ENCODE measurements around the gene EMID1.

Gene EMID1

DNA sequence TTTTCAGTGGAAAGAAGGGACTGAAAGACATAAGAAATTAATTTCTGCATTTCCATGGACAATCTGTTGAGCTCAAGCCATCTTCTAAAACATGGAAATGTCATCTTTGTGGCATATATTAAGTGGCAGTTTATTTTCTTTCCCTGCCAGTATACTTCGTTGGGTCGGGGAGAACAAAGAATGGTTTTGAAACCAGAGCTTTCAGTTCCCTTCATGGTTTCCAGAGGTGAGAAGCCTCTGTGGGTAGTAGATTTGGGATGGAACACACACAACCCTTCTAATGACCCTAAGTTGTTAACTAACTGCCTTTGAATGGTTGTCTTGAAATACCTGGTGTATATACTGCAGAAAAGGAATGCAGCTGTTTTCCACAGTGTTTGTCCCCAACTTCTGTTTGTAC, 83.1 kb downstream of the EMID1 start:
- DNase-seq (ENCODE audit: low read depth in 1 of 2, low spot score in 1 of 2): no peak

GRCh38 chr22:29290061-29290460, 84.4 kb downstream of the EMID1 start:
- no peak for DNase-seq (ENCODE audit: low read depth in 1 of 2, low spot score in 1 of 2)

GRCh38 chr22:29291215-29291614, 85.5 kb downstream of the EMID1 start:
- no peak for DNase-seq (ENCODE audit: low read depth in 1 of 2, low spot score in 1 of 2)

DNA sequence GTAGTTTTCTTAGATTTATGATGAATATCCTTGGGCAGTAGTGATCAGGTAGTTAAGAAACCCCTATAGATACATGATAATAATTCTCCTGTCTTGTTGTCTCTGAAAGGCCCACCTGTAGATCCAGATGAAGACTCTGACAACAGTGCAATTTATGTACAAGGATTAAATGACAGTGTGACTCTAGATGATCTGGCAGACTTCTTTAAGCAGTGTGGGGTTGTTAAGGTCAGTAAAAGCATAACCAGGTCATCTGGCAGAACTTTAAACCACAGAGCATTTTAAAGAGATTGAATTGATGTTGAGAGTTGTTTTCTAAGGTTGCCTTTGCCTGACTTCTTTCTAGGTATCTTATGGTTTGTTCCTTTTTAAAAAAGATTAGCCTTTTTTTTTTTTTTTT, 86.7 kb downstream of the EMID1 start:
- no peak for DNase-seq (ENCODE audit: low read depth in 1 of 2, low spot score in 1 of 2)

- DNase-seq (ENCODE audit: low read depth in 1 of 2, low spot score in 1 of 2): no peak
These were observed 92.9 kb downstream of the EMID1 start for GRCh38 chr22:29298641-29299040.

DNA sequence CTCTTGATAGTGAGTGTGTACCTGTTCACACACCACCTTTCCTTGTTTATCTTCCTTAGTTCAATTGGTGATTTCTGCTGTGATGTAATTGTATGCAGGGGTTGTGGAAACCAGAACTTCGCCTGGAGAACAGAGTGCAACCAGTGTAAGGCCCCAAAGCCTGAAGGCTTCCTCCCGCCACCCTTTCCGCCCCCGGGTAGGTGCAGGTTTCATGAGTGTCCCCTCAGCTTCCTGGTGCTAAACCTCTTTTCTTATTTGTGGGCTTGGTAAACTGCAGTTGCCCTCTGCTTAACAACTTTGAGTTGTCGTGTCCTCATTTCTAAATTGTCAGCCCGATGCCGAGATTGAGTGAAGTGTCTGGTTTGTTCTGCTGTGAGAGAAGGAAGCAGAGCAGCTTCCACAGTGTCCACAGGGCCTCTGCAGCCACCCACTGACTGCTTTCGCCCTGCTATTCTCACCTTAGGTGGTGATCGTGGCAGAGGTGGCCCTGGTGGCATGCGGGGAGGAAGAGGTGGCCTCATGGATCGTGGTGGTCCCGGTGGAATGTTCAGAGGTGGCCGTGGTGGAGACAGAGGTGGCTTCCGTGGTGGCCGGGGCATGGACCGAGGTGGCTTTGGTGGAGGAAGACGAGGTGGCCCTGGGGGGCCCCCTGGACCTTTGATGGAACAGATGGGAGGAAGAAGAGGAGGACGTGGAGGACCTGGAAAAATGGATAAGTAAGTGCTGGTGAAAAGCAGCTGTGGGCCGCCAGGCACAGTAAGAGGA, 93.6 kb downstream of the EMID1 start:
- DNase-seq (ENCODE audit: low read depth in 1 of 2, low spot score in 1 of 2): no peak

DNA sequence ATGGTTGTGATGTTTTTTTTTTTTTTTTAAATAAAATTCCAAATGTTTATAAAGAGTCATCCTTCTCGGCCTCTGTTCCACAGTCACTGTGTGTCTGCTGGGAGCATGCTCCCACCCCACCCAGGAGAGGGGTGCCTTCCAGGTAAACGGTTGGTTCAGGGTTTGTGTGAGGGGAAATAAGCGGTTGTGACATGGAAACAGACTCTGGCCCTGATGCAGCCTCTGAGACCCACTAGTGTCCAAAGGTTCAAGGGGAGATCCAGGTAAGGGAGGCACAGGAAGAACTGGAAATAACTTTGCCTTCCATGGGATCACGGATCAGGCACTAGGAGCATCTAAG, 94.7 kb downstream of the EMID1 start:
- DNase-seq (ENCODE audit: low read depth in 1 of 2, low spot score in 1 of 2): no peak

DNA sequence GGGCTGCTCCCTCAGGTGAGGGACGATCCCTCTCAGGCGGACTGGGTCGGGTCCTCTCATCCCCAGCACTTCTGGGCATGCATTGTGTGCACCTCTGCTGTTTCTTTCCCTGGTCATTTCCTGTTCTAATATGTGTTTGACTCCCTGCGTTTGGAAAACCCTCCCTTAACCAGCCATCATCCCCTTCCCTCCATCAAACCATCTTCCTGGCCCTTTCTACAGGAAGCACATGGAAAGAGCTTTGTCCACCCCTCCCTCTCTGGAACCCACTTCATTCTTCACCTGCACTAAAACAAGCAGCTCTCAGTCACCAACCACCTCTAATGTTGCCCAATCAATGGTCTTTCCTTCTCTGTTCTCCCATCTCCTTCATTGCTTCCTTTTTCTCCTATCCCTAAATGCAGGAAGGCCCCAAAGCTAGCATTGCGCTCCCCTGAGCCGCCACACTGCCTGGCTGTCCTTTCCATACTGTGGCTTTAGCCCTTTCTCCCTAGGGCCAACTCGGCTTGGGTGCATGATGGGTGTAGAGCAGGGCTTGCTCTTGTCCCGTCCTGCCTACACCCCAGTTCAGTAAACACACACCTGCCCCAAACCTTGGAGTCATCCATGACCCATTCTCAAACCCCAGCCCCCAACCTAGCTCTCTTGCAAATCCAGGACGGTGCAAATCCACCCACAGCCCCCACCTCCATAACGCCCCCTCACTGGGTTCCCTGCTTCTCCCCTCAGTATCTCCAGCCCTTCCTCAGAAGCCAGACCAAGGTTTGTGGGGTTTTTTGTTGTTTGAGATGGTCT, 95.3 kb downstream of the EMID1 start:
- no peak for DNase-seq (ENCODE audit: low read depth in 1 of 2, low spot score in 1 of 2)

DNA sequence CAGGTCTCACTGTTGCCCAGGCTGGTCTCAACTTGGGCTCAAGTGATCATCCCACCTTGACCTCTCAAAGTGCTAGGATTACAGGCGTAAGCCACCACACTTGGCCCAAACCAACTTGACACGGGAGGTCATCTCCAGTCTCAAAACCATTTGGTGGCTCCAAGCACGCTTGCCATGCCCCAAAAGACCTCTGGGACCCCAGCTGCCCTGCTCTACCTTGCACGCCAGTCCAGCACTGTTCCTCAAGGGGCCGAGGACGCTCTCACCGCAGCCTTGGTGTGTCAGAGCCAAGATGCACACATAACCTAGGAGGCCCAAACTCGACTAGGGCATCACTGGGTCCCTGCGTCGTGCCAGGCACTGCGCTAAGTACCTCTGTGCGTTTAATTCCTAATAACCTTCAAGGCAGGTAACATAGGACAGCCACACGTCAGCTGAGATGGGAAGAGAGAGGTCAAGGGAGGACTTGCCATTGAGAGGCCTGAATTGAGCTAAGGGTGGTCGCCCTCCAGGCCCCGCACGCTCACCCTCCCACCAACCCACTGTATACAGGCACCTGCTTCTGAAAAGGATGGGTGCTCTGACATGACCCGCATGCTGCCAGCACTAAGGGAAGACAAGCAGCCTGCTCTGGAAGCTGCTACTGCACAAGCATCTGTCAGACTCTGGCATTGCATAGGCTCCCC, 96.2 kb downstream of the EMID1 start:
- DNase-seq (ENCODE audit: low read depth in 1 of 2, low spot score in 1 of 2): no peak

- DNase-seq (ENCODE audit: low read depth in 1 of 2, low spot score in 1 of 2): no peak
These were observed 96.6 kb downstream of the EMID1 start for GRCh38 chr22:29302402-29302680.

GRCh38 chr22:29302681-29303465, 97.2 kb downstream of the EMID1 start:
- DNase-seq (ENCODE audit: low read depth in 1 of 2, low spot score in 1 of 2): no peak

- no peak for DNase-seq (ENCODE audit: low read depth in 1 of 2, low spot score in 1 of 2)
These were observed 100.1 kb downstream of the EMID1 start for GRCh38 chr22:29305836-29306174.

DNA sequence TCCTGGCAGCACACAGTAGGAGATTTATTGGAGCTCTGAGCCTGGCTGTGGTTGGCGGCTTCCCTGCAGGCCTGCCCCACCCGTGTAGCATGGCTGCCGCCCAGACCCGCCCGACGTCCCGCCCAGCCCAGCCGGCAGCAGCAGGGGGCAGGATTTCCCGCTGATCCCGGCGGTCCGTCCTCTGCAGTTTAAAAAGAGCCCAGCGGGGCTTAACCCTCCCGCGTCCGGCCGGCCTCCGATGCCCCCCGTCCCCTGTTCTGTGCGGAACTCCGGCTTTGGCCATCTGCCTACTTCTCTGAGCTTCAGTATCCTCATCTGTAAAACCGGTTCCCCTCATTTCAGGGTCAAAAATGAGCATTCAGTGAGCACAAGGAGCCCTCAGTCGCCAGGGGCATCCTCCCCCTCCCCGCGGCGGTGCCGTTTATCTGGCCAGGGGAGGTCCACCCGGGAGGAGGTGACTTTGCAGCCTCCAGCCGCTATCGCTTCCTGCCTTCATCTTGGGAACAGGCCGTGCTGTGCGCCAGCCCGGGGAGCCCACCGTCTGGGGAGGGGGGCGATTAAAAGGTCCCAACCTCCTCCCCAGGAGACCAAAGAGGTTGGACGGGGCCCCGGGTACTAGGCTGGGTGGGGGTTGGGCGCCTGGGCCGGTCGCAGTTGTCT, 100.6 kb downstream of the EMID1 start, which contains the start of gene GAS2L1:
GAS2L1 (plus strand) TSS at position 476 of the 660 bp plus-strand sequence. CDS start 1,456 bp downstream, outside the sequence.
- DNase-seq (ENCODE audit: low read depth in 1 of 2, low spot score in 1 of 2): no peak

- DNase-seq (ENCODE audit: low read depth in 1 of 2, low spot score in 1 of 2): no peak
These were observed 101.3 kb downstream of the EMID1 start for GRCh38 chr22:29306835-29307595.

GRCh38 chr22:29307596-29308147, 102.0 kb downstream of the EMID1 start:
- no peak for DNase-seq (ENCODE audit: low read depth in 1 of 2, low spot score in 1 of 2)

- no peak for DNase-seq (ENCODE audit: low read depth in 1 of 2, low spot score in 1 of 2)
These were observed 102.6 kb downstream of the EMID1 start for GRCh38 chr22:29308148-29308790.

DNA sequence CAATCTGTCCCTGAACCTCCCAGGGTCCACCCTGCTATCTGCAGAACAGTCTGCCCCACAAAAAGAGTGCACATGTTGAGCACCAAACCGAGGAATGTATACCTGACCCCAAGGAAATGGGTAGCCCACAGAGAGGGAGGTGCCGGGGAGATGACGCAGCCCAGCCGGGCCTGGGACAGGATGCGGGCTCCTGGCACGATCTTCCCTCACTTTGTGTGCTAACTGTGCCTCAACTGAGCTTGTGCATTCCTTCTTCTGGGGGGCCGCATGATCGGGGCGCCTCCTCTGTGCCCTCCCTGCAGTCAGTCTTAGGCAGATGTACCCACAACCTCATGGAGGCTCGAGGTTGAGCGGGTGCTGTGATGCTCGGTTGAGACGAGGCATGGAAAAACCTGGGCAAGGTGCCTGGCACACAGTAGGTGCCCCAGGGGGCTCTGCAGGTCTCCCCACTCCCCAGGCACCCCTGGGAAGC, 103.1 kb downstream of the EMID1 start:
- DNase-seq (ENCODE audit: low read depth in 1 of 2, low spot score in 1 of 2): no peak

All from activated CD4-positive, alpha-beta T cell treated with anti-CD3 and anti-CD28 coated beads, Interleukin-2, amount 50 U/mL, for 24 hours (primary cell).